Effector CD8-positive, alpha-beta T cell (primary cell): Measurements from ENCODE around the gene GPHN.

Source experiments
- DNase-seq: peaks from one replicate; lab custom pipeline; 2025; lab: John Stamatoyannopoulos, UW

GPHN gene

GRCh38 chr14:66600416-66600815 lies 92.5 kb downstream of the GPHN start:
- no peak for DNase-seq

- no peak for DNase-seq
Observed at GRCh38 chr14:66601932-66602578, 94.1 kb downstream of the GPHN start.

- no peak for DNase-seq
Observed at GRCh38 chr14:66603945-66604344, 96.0 kb downstream of the GPHN start.

GRCh38 chr14:66606826-66607225 lies 98.9 kb downstream of the GPHN start:
- DNase-seq, result no peak

GRCh38 chr14:66610154-66610563 lies 102.2 kb downstream of the GPHN start:
- DNase-seq, result no peak

GRCh38 chr14:66613344-66613743 lies 105.4 kb downstream of the GPHN start:
- no peak for DNase-seq

GRCh38 chr14:66619952-66620351 lies 112.0 kb downstream of the GPHN start:
- DNase-seq, result no peak

GRCh38 chr14:66623838-66624237 lies 115.9 kb downstream of the GPHN start:
- DNase-seq, result no peak

- no peak for DNase-seq
Observed at GRCh38 chr14:66624336-66624937, 116.5 kb downstream of the GPHN start.

- DNase-seq, result no peak
Observed at GRCh38 chr14:66628636-66629035, 120.7 kb downstream of the GPHN start.

- no peak for DNase-seq
Observed at GRCh38 chr14:66629499-66629898, 121.6 kb downstream of the GPHN start.

- no peak for DNase-seq
Observed at GRCh38 chr14:66634876-66635275, 126.9 kb downstream of the GPHN start.

- DNase-seq, result no peak
Observed at GRCh38 chr14:66635435-66635834, 127.5 kb downstream of the GPHN start.

- no peak for DNase-seq
Observed at GRCh38 chr14:66636240-66636639, 128.3 kb downstream of the GPHN start.

GRCh38 chr14:66638689-66639088 lies 130.7 kb downstream of the GPHN start:
- DNase-seq, result no peak

- DNase-seq, result no peak
Observed at GRCh38 chr14:66641861-66642635, 134.1 kb downstream of the GPHN start.

GRCh38 chr14:66643344-66643743 lies 135.4 kb downstream of the GPHN start:
- no peak for DNase-seq

- no peak for DNase-seq
Observed at GRCh38 chr14:66645716-66646115, 137.8 kb downstream of the GPHN start.

- no peak for DNase-seq
Observed at GRCh38 chr14:66649498-66649897, 141.6 kb downstream of the GPHN start.

GRCh38 chr14:66650491-66650911 lies 142.6 kb downstream of the GPHN start:
- no peak for DNase-seq

- DNase-seq, result no peak
Observed at GRCh38 chr14:66651536-66652220, 143.7 kb downstream of the GPHN start.

GRCh38 chr14:66652525-66653106 lies 144.7 kb downstream of the GPHN start:
- DNase-seq, result no peak
